Left forelimb (tissue), 1 donor: ENCODE results near the gene EPM2AIP1.
"Not testable (repeated sequence)": the region's sequence is repeated elsewhere in the genome, so short reads cannot be mapped to it uniquely, and the experiment has no call there.

ENCODE experiments used
- DNase-seq: peaks from one replicate; pipeline ENCODE4 v3.0.0-alpha.2; 2018; ENCODE audit warnings: low spot score

The EPM2AIP1 gene

GRCh38 chr3:36992806-36993325 lies at the start of gene EPM2AIP1:
EPM2AIP1 (minus strand) TSS chr3:36993131; CDS start chr3:36993077, 54 bp downstream.
- DNase-seq: no peak

GRCh38 chr3:37042712-37043111 lies 49.8 kb upstream of the EPM2AIP1 start:
- DNase-seq: not testable (repeated sequence)

GRCh38 chr3:37041546-37042195 lies 48.7 kb upstream of the EPM2AIP1 start:
- DNase-seq: no peak

- no peak for DNase-seq
Measured at GRCh38 chr3:37040231-37040630, 47.3 kb upstream of the EPM2AIP1 start.

- DNase-seq: no peak
Measured at GRCh38 chr3:37039161-37039846, 46.4 kb upstream of the EPM2AIP1 start.

GRCh38 chr3:37037352-37037751 lies 44.4 kb upstream of the EPM2AIP1 start:
- DNase-seq: no peak

GRCh38 chr3:37032961-37033360 lies 40.0 kb upstream of the EPM2AIP1 start:
- no peak for DNase-seq

- DNase-seq: no peak
Measured at GRCh38 chr3:37031096-37031682, 38.3 kb upstream of the EPM2AIP1 start.

GRCh38 chr3:37030588-37030987 lies 37.7 kb upstream of the EPM2AIP1 start:
- DNase-seq: no peak

GRCh38 chr3:37029516-37030163 lies 36.7 kb upstream of the EPM2AIP1 start:
- no peak for DNase-seq

GRCh38 chr3:37029111-37029510 lies 36.2 kb upstream of the EPM2AIP1 start:
- no peak for DNase-seq

- no peak for DNase-seq
Measured at GRCh38 chr3:37028329-37028728, 35.4 kb upstream of the EPM2AIP1 start.

- no peak for DNase-seq
Measured at GRCh38 chr3:37026851-37027250, 33.9 kb upstream of the EPM2AIP1 start.

- DNase-seq: no peak
Measured at GRCh38 chr3:37025561-37026335, 32.8 kb upstream of the EPM2AIP1 start.

GRCh38 chr3:37024820-37025405 lies 32.0 kb upstream of the EPM2AIP1 start:
- DNase-seq: no peak

- DNase-seq: no peak
Measured at GRCh38 chr3:37024092-37024491, 31.2 kb upstream of the EPM2AIP1 start.

GRCh38 chr3:37017683-37018082 lies 24.8 kb upstream of the EPM2AIP1 start:
- DNase-seq: no peak

GRCh38 chr3:37016903-37017302 lies 24.0 kb upstream of the EPM2AIP1 start:
- no peak for DNase-seq

- no peak for DNase-seq
Measured at GRCh38 chr3:37015642-37016041, 22.7 kb upstream of the EPM2AIP1 start.

GRCh38 chr3:37014620-37015019 lies 21.7 kb upstream of the EPM2AIP1 start:
- no peak for DNase-seq
